B cell (primary cell): Measurements from ENCODE around the gene FRMD4A.

Source experiments
- CTCF ChIP-seq: fragments of 200-600 bp; IDR thresholded peaks from one replicate; pipeline ENCODE4 v1.8.0; 2022; ENCODE audit warnings: antibody characterized with exemption, mild to moderate bottlenecking
- EZH2 ChIP-seq: IDR thresholded peaks from 2 replicates; pipeline ENCODE4 v1.6.1; 2012; ENCODE audit warnings: borderline replicate concordance, low read depth, mild to moderate bottlenecking, moderate library complexity, low read length; ENCODE audit not compliant: insufficient read depth, poor library complexity, severe bottlenecking

- TF ChIP-seq CTCF (no peak), EZH2 (no peak)
These were observed 464.8 kb downstream of the FRMD4A start for GRCh38 chr10:13865758-13866491.
